ENCODE measurements around the gene MS4A8.

DNA sequence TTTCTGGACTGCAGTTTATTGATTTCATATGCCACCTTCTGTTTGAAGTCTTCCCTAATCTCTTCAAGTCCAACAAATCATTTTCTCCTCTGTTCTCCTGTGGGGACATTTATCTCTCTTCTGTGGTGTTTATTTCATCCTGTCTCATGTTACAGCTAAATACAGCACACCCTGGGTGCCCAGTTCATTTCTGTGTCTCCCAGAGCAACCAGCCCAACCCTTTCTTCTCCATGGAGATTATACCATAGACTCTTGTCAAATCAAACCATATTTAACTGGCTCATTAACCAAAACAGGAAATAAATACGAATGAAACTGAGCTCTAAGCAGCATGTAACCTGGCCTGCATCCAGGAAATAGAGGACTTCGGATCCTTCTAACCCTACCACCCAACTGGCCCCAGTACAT is at the start of gene MS4A8:
- TF ChIP-seq EZH2 (IDR thresholded peaks at IDR 0.05), result no peak
- TF ChIP-seq, protein P1, sequence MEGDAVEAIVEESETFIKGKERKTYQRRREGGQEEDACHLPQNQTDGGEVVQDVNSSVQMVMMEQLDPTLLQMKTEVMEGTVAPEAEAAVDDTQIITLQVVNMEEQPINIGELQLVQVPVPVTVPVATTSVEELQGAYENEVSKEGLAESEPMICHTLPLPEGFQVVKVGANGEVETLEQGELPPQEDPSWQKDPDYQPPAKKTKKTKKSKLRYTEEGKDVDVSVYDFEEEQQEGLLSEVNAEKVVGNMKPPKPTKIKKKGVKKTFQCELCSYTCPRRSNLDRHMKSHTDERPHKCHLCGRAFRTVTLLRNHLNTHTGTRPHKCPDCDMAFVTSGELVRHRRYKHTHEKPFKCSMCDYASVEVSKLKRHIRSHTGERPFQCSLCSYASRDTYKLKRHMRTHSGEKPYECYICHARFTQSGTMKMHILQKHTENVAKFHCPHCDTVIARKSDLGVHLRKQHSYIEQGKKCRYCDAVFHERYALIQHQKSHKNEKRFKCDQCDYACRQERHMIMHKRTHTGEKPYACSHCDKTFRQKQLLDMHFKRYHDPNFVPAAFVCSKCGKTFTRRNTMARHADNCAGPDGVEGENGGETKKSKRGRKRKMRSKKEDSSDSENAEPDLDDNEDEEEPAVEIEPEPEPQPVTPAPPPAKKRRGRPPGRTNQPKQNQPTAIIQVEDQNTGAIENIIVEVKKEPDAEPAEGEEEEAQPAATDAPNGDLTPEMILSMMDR (IDR thresholded peaks at IDR 0.05), result no peak

Data from neural progenitor cell (in vitro differentiated cells).